NT2/D1 (cell line): ENCODE results near the gene TMED10.

ENCODE experiments used
- SUZ12 ChIP-seq: IDR thresholded peaks from 2 replicates; pipeline ENCODE4 v1.6.1; 2011; ENCODE audit not compliant: insufficient read length, insufficient read depth; ENCODE audit errors: extremely low read depth
- YY1 ChIP-seq: IDR thresholded peaks from 2 replicates; pipeline ENCODE4 v1.6.1; 2011; ENCODE audit not compliant: insufficient read length, insufficient read depth
- ZNF274 ChIP-seq: IDR thresholded peaks from 2 replicates; pipeline ENCODE4 v1.6.1; 2011; ENCODE audit warnings: mild to moderate bottlenecking, low read depth, low read length

DNA sequence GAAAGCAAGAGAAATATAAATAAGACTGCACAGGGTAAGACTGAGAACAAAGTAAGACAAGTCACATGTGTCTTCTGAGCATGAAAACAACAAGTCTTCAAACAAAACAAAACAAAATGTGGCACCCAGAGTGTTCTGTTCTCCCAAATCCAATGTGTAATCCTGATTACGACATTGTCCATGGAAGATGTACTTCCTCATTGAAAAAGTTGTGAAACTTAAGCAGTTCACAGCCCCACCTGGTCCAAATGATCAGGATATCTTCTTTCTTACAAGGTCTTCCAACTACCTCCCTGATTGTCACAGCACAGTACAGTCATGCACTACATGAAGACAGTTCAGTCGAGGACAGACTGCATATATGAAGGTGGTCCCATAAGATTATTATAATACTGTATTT, 26.3 kb downstream of the TMED10 start:
- TF ChIP-seq YY1, result no peak
- TF ChIP-seq ZNF274, result no peak
- TF ChIP-seq SUZ12, result no peak
